Neural progenitor cell (in vitro differentiated cells): ENCODE measurements around the gene PDCD2L.
"Not testable (repeated sequence)": the region's sequence is repeated elsewhere in the genome, so short reads cannot be mapped to it uniquely, and the experiment has no call there.

Experiments used
- CTCF ChIP-seq: fragments of 200-600 bp; sonication (generic); IDR thresholded peaks from 2 replicates; pipeline ENCODE4 v1.5.1; 2017; ENCODE audit warnings: antibody characterized with exemption, mild to moderate bottlenecking
- EZH2 ChIP-seq: fragments of 200-600 bp; sonication (generic); IDR thresholded peaks from 2 replicates; pipeline ENCODE4 v1.6.1; 2017; ENCODE audit warnings: antibody characterized with exemption, mild to moderate bottlenecking, moderate library complexity

- not testable (repeated sequence) for TF ChIP-seq CTCF, EZH2
Observed at GRCh38 chr19:34388745-34389144, 15.5 kb upstream of the PDCD2L start.
